ENCODE measurements around the gene C11orf86. TPM values are rescaled to one million over a fixed set of nuclear protein-coding genes. Genes with fewer than 3 reads are reported as not detected.

The C11orf86 gene
- total RNA-seq, 4 donors from 2014 or later, result not detected

- DNase-seq (ENCODE audit: extremely low spot score), result no peak
- no peak overlapping the region for H3K4me3 ChIP-seq
- no peaks in the 10 kb centered on the region for H3K27me3 ChIP-seq
- H3K9me3 ChIP-seq, result no peaks in the 10 kb centered on the region
- 69% methylated on average over 2 of the region's 2 CpGs for WGBS
- H3K36me3 ChIP-seq, result no peaks in the 10 kb centered on the region
- intact Hi-C loops (cut with DNase I), result no loop called here
- H3K4me1 ChIP-seq, result no peaks in the 10 kb centered on the region
- no peak overlapping the region for H3K27ac ChIP-seq (replicated peaks in 1 of 4)
- TF ChIP-seq POLR2A (IDR thresholded peaks at IDR 0.05; ENCODE audit: low read depth) (no peak), CTCF (IDR thresholded peaks at IDR 0.05) (no peak), POLR2AphosphoS5 (IDR thresholded peaks at IDR 0.05) (no peak), EP300 (IDR thresholded peaks at IDR 0.05) (no peak)
Observed at GRCh38 chr11:66992041-66992440, 16.9 kb downstream of the C11orf86 start.

DNA sequence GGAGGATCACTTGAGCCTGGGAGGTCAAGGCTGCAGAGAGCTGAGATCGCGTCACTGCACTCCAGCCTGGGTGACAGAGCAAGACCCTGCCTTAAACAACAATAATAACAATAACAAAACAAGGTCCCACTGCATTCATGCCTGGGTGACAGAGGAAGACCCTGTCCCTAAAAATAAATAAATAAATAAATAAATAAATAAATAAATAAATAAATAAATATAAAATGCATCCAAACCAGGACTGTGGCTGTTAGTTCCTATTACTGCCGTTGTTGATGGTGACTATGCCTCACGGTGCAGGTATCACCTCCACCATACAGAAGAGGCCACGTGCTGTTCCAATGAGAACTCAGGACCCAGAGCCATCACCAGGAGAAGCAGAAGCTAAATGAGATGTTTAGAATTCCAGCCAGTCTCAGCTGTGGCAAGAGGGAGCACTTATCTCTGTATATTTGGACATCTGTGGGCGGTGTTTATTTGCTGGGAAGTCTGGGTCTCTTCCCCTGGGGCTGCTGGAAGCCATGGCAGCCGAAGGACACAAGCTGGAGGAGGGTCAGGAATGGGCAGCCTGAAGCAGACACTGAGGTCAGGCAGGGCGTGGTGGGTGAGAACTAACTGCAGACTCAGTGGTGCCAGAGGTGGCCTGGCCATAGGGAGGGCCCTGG, 21.6 kb downstream of the C11orf86 start:
- Histone ChIP-seq H3K27me3 (no peaks in the 10 kb centered on the region), H3K27ac (replicated peaks in 1 of 4) (no peak overlapping the region), H3K36me3 (no peaks in the 10 kb centered on the region), H3K4me1 (no peaks in the 10 kb centered on the region), H3K4me3 (no peak overlapping the region), H3K9me3 (no peaks in the 10 kb centered on the region)
- intact Hi-C loops (cut with DNase I), result no loop called here
- no peak for DNase-seq (ENCODE audit: extremely low spot score)
- no peak for TF ChIP-seq CTCF (IDR thresholded peaks at IDR 0.05)
- TF ChIP-seq EP300 (IDR thresholded peaks at IDR 0.05), result no peak
- TF ChIP-seq POLR2A (IDR thresholded peaks at IDR 0.05; ENCODE audit: low read depth), result no peak
- TF ChIP-seq POLR2AphosphoS5 (IDR thresholded peaks at IDR 0.05), result no peak
- 52% methylated on average over 7 of the region's 8 CpGs for WGBS

DNA sequence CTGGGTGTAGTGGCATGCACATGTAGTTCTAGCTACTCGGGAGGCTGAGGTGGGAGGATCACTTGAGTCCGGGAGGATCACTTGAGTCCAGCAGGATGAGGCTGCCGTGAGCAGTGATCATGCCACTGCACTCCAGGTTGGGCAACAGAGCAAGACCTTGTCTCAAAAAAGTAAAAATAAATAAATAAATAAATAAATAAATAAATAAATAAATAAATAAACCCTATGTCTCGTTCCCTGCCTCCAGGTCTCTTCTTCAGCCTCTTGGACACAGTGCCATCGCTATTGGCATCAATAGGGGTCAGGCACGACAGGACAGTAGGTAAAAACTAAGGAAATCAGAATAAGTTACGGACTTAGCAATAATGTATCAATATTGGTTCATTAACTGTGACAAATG, 24.5 kb downstream of the C11orf86 start:
- Histone ChIP-seq H3K27me3 (no peaks in the 10 kb centered on the region), H3K4me3 (no peak overlapping the region), H3K9me3 (no peaks in the 10 kb centered on the region), H3K36me3 (no peaks in the 10 kb centered on the region), H3K27ac (replicated peaks in 1 of 4) (no peak overlapping the region), H3K4me1 (no peaks in the 10 kb centered on the region)
- intact Hi-C loops (cut with DNase I), result no loop called here
- 89% methylated on average over 7 of the region's 7 CpGs for WGBS
- TF ChIP-seq CTCF (IDR thresholded peaks at IDR 0.05) (no peak), POLR2A (IDR thresholded peaks at IDR 0.05; ENCODE audit: low read depth) (no peak), POLR2AphosphoS5 (IDR thresholded peaks at IDR 0.05) (no peak), EP300 (IDR thresholded peaks at IDR 0.05) (no peak)
- DNase-seq (ENCODE audit: extremely low spot score), result no peak

GRCh38 chr11:67001332-67001731, 26.2 kb downstream of the C11orf86 start:
- TF ChIP-seq POLR2A (IDR thresholded peaks at IDR 0.05; ENCODE audit: low read depth) (no peak), POLR2AphosphoS5 (IDR thresholded peaks at IDR 0.05) (no peak), CTCF (IDR thresholded peaks at IDR 0.05) (no peak), EP300 (IDR thresholded peaks at IDR 0.05) (no peak)
- Histone ChIP-seq H3K4me1 (no peaks in the 10 kb centered on the region), H3K27me3 (no peaks in the 10 kb centered on the region), H3K36me3 (no peaks in the 10 kb centered on the region), H3K9me3 (no peaks in the 10 kb centered on the region), H3K4me3 (no peak overlapping the region), H3K27ac (replicated peaks in 1 of 4) (no peak overlapping the region)
- intact Hi-C loops (cut with DNase I), result no loop called here
- WGBS, result 93% methylated on average over 5 of the region's 5 CpGs
- no peak for DNase-seq (ENCODE audit: extremely low spot score)
